HG03457 (cell line): ENCODE data around the gene HRG.
"Not testable (repeated sequence)": the region's sequence is repeated elsewhere in the genome, so short reads cannot be mapped to it uniquely, and the experiment has no call there.

Experiments used
- ATAC-seq: cut with Tn5 transposase; IDR thresholded peaks from one replicate; pipeline ENCODE4 v1.9.1; 2021; ENCODE audit warnings: moderate number of reproducible peaks; ENCODE audit not compliant: unreplicated experiment

The HRG gene

GRCh38 chr3:186665625-186666188 lies at the start of gene HRG:
Gene HRG (plus strand): TSS chr3:186666014. CDS start chr3:186666032, 18 bp downstream.
- ATAC-seq: no peak

GRCh38 chr3:186616299-186616617 lies 49.6 kb upstream of the HRG start:
- ATAC-seq: no peak

- ATAC-seq: peak; percentile 83
Measured at GRCh38 chr3:186617036-186617946, 48.5 kb upstream of the HRG start.

- no peak for ATAC-seq
Measured at GRCh38 chr3:186618318-186618938, 47.4 kb upstream of the HRG start.

GRCh38 chr3:186619787-186620212 lies 46.0 kb upstream of the HRG start:
- no peak for ATAC-seq

GRCh38 chr3:186620213-186621092 lies 45.4 kb upstream of the HRG start:
- no peak for ATAC-seq

GRCh38 chr3:186621894-186622650 lies 43.7 kb upstream of the HRG start:
- ATAC-seq: no peak

GRCh38 chr3:186622651-186623310 lies 43.0 kb upstream of the HRG start:
- ATAC-seq: no peak

GRCh38 chr3:186624598-186624997 lies 41.2 kb upstream of the HRG start:
- no peak for ATAC-seq

- ATAC-seq: no peak
Measured at GRCh38 chr3:186625600-186626042, 40.2 kb upstream of the HRG start.

- ATAC-seq: no peak
Measured at GRCh38 chr3:186626254-186626847, 39.5 kb upstream of the HRG start.

GRCh38 chr3:186627852-186628414 lies 37.9 kb upstream of the HRG start:
- ATAC-seq: no peak

- ATAC-seq: no peak
Measured at GRCh38 chr3:186628756-186629155, 37.1 kb upstream of the HRG start.

- ATAC-seq: no peak
Measured at GRCh38 chr3:186630950-186631641, 34.7 kb upstream of the HRG start.

GRCh38 chr3:186633481-186633880 lies 32.3 kb upstream of the HRG start:
- ATAC-seq: no peak

GRCh38 chr3:186634207-186634606 lies 31.6 kb upstream of the HRG start:
- not testable (repeated sequence) for ATAC-seq

GRCh38 chr3:186635532-186635931 lies 30.3 kb upstream of the HRG start:
- ATAC-seq: no peak

GRCh38 chr3:186636536-186636935 lies 29.3 kb upstream of the HRG start:
- ATAC-seq: no peak
